GM23248 (cell line): ENCODE data around the gene CHAF1A.

Source experiments
- EZH2 ChIP-seq: fragments of 200-600 bp; sonication (generic); IDR thresholded peaks from 2 replicates; pipeline ENCODE4 v1.6.1; 2018; ENCODE audit warnings: antibody characterized with exemption, mild to moderate bottlenecking; ENCODE audit not compliant: insufficient read depth, poor library complexity, severe bottlenecking
- EZH2phosphoT487 ChIP-seq: fragments of 200-600 bp; sonication (generic); IDR thresholded peaks from 2 replicates; pipeline ENCODE4 v1.6.1; 2018; ENCODE audit warnings: antibody characterized with exemption, moderate library complexity, mild to moderate bottlenecking, low read depth; ENCODE audit not compliant: insufficient read depth

GRCh38 chr19:4372165-4373012, 30.1 kb upstream of the CHAF1A start:
- TF ChIP-seq EZH2 = no peak
- TF ChIP-seq EZH2phosphoT487 = no peak
